SIG-M5 (cell line): ENCODE results near the gene PITRM1.

ENCODE experiments used
- DNase-seq: peaks from one replicate; lab custom pipeline; 2025; lab: John Stamatoyannopoulos, UW

The PITRM1 gene

DNA sequence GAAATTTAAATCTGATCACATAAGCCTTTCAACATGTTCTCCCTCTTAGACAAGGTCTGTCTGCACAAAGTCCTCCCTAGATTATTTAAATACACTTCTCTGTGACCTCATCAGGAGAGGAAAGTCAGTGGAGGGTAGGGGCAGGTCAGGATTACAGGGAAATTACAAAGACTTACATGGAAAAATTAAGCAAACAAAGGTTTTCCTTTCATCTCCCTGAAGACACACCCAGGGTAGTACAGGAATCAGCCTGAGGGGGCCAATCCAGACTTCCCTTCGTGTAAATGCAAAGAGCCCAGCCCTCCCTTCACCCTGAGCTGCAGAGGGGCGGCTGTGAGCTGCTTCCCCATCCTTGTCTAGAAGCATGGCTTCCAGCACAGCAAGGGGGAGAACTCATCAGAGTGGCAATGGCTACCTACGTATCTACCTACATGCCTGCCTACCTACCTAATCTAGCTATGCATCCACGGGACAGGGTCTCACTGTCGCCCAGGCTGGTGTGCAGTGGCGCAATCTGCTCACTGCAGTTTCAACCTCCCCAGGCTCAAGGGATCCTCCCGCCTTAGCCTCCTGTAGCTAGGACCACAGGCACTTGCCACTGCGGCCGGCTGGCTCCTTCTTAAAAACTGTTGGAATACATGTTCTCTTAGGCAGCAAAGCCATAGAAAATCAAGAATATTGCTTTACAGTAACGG, 33.2 kb downstream of the PITRM1 start:
- no peak for DNase-seq

DNA sequence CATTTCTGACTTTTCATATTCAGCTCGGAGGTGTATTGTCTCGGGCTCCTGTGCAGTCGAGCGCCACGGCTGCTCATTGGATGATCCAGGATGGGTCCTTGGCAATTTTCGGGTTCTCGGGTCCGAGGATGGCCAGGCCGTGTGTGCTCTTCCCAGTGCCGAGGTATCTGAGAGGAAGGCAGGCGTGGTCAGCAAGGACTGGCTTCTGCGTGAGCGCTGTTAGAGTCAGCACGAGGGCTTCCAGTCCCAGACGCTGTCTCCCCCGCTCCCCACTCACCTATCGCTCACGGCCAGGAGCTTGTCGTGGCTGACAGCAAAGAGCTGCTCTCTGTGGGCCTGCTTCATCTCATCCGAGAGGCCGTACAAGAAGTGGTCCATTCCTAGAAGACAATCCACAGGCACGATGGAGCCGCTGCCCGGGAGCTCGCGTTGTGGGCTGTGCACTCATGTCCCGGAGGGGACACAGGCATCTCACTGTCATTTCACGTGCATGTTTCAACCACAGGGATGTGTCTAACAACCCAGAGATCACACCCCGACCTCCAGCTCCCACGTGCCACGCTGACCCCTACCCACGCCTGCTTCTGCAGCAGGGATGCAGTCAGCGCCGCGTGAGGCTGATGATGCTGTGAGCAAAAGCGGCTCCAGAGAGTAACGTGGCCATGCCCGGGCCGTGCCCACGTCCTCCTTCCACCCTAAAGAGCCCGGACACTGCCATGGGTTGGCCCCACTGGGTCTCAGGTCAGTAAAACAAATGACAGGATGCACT, 34.4 kb downstream of the PITRM1 start:
- no peak for DNase-seq

DNA sequence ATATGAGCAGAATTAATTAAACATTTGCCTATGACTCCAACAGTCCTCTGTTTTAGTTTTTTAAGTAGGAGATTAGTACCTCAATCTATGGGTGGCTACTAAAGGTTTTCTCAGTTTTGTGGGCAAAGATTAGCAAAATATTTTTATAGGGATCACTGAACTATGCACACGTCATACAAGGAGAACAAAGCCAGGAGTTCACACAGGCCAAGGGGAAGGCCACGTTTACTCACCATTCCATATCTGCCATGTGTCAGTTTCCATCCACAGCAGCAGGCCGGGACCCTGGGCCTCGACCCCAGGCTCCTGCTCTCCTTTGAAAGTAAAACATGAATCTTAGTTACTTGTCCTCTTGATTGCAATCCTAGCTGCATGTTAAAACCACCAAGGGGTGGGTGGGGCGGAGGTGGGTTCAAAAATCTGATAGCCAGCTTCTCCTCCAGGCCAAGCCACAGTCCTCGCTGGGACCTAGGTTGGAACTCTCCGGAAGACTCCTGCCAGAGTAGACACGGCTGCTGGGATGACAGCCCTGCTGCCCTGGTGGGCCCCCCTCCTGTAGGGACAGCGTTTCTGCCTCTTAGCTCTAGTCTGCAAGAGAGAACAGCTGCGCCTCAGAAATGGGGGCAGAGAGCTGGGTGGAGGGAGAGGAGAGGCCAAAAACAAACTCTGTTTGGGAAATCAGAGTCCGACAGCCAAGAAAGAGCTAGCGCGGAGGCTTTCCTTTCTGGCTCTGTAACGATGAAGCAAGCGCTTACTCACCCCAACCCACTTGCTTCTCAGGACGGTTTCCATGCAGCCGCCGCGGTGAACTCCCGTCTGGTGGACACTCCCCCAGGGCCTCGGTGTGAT, 35.6 kb downstream of the PITRM1 start:
- no peak for DNase-seq

DNA sequence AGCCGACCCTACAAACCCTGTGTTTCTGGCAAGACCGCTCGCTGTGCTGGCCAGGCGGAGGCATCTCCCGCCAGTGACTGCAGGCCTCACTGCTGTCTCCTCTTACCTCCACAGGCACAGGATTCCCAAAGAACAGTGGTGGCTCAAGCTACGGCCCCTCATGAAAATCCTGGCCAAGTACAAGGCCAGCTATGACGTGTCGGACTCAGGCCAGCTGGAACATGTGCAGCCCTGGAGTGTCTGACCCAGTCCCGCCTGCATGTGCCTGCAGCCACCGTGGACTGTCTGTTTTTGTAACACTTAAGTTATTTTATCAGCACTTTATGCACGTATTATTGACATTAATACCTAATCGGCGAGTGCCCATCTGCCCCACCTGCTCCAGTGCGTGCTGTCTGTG, 36.2 kb downstream of the PITRM1 start:
- no peak for DNase-seq

DNA sequence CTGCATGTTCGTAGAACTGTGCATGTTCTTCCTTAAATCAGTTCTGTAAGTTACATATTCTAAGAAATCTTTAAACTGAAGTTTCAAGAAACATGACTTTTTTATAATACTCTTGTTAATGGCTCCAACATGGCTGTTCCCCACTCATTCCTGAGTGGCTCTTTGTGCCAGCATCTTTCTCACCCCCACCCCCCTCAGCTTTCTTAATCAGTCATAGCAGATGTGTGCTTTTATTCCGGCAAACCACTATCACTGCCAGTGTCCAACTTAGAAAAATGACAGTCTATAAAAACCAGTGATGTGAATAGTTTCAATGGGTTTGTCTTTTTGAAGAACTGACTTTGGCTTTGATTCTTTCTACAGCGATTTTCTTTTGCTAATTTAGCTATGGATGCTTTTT, 37.6 kb downstream of the PITRM1 start:
- no peak for DNase-seq

DNA sequence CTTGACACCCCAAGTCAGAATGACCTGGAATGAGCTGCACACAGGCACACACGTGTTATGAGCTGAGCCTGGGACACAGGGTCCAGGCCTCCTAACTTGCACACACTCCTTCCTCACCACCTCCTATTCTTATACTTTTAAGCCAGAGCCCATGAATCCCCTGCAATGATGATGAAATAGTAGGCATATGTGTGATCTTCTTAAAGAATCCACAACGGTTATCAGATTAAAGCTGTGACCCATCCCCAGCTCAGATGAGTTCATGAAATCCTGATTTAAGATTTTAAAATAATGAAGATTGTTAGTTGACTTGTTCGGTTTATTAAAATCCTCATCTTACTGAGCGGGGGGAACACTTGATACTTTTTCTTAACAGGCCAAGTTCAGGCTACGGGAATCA, 38.6 kb downstream of the PITRM1 start:
- DNase-seq = no peak

DNA sequence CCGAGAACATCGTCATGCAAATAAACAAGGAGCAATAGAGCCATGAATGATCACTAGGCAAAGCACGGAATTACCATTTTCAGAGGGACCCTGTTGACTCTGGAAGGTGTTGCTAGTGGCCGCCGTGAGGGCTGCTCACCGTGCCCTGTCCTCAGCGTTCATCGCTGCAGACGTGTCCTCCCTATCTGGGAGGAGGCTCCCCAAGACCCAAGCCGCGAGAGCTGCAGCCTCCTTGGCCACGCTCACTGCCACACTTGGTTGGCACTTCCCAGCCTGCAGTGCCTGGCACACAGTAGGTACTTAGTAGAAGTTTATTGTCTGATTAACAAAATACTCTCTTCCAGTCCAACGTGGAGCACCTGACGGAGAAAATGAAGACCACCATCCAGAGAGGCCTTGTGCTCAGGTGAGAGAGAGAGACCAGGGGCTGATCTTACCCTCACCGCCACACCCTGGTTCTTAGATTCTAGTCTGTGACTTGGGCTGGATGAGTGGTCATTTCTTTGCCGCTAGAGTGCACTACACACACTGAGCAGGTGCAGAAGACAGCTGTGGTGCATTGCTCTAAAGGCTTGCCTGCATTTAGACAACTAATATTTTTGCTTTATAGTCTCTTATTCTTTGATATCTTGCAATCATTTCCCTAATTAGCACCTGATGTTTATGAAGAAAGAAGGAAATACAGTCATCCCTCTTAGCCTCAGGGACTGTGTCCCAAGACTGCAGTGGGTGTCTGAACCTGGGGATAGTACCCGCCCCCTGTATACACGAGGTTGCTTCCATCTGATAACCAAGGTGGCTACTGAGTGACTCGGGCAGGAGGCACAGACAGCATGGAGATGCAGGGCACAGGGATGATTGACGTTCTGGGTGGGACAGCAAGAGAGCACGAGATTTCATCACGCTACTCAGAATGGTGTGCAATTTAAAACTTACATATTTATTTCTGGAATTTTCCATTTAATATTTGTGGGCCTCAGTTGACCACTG, 40.3 kb downstream of the PITRM1 start:
- DNase-seq = no peak

DNA sequence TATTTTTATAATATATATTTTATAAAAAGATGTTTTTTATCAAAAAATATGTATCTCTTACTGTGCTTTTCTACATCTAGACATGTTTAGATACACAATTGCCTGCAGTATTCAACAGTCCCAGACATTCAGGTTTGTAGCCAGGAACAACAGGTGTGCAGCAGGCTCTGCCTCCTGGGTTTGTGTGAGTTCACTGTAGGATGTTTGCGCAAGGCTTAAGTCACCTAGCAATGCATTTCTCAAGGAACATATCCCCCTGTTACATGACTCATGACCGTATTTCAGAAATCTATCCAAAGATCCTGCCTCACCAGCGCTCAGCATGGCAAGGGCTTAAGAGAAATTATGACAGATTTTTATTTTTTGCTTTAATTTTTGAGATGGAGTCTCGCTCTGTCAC, 41.5 kb downstream of the PITRM1 start:
- DNase-seq = no peak

DNA sequence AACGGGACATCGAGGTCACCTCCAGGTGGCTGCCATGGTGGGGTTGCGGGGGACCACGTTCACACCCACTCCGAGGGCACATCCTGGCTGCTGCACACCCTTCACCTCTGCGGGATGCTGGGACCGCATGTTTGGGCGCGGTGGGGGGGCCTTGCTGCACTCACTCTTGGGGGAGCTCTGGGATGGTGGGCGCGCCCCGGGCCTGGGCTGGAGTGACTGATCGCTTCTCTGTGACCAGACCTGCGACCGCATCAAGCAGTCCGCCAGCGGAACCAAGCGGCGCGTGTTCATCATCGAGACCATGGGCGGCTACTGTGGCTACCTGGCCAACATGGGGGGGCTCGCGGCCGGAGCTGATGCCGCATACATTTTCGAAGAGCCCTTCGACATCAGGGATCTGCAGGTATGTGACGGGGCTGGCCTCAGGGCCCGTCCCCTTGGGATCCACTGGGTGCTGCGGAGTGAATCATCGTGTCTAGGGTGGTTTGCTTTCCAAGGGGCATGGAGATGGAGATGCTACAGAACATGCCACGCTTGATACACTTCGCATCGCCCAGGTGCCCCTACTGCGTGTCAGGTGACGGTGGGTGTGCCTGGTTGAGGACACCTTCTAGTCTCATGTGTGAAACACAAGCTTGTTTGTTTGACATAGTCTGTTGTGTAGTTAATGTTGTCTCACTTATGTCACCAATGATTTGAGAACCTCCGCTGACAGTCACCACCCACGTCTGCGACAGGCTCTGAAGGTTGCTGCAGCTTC, 42.8 kb downstream of the PITRM1 start:
- DNase-seq = no peak

DNA sequence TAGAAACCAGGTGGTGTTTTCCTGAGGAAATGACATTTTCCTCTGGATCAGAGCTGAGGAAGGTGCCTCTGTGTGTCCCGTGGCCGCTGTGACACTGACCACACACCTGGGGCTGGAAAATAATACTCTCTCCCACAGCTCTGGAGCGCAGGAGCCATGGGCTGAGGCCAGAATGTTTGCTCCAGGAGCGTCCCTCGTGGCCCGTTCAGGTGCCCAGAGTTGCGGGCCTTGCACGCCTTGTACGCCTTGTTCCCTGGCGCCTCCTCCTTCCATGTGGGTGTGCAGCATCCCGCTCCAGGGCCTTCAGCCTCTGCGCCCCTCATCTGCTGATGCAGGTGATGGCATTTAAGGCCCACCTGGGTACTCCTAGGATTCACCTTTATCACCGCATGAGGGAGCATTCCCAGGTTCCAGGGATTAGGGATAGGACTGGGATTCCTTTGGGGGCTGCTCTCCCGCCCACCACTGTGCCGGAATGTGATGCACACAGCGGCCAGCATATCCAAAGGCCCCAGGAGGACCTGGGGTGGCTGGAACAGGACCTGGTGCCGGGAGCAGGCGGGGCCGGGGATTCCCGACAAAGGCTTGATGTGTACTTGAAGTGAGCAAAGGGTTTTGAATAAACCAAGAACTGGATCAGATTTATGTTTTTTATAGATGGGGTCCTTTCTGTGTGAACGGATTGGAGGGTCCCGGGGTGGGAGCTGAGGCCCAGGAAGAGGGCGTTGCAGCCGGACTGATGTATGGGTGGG, 44.0 kb downstream of the PITRM1 start:
- no peak for DNase-seq

DNA sequence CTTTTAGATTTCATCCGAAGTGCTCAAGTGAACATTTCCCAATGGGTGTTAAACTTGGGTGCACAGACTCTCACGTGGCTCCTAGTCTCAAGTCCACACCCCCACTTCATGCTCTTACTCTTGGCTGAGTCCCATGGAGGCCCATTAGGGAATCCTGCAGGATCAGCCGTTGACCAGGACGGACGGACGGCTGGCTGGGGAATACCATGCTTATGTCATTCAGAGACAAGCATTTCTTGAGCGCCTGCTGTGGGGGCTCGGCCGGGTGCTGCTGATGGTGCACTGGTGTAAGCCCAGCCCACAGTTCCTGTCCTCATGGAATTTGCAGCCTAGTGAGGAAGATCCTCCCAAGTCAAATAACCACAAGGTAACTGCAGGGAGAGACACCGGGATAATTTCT, 44.7 kb downstream of the PITRM1 start:
- no peak for DNase-seq

DNA sequence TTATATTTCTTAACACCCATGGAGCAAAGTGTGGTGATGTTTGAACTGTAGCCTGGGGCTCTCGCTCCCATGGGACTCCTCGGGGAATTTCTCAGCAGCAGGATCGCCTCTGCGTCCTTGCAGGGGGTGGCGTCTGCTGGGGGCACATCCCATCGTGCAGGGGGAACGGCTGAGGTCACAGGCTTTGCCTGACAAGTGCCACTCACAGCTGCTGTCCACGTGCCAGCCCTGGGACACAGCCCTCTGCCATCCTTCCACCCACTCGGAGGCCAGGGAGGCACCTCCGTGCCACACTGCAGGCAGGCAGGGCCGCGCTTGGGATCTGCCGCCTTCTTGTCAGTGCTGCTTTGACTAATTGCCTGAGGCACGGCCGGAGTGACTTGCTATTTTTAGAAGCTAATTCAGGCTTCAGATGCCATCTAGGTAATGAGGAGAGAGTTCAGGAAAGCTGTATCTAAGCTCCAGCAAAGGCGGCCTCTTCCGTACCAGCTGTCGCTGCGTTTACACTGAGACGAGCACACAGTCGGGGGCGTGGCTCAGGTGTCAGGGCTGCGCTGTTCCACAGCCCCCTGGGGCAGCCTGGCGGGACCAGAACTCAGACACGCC, 45.7 kb downstream of the PITRM1 start:
- DNase-seq = no peak

DNA sequence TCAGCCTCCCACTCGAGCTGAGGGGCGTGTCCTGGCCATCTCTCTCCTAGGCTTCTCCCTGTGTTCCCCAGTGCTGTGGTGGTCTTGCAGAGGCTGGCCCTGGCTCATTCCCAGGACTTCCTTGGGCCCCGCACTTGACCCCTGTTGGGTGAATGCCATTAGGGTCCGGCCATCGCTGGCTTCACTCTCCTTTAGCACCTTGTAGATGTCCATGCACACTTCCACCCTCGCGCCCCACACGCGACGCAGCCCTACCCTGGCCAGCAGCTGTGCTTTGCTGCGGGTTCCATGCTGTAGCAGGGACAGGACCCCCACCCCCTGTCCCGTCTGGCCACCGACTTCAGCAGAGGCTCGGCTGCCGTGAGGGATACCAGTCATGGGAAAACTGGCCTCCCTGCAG, 46.3 kb downstream of the PITRM1 start:
- no peak for DNase-seq

DNA sequence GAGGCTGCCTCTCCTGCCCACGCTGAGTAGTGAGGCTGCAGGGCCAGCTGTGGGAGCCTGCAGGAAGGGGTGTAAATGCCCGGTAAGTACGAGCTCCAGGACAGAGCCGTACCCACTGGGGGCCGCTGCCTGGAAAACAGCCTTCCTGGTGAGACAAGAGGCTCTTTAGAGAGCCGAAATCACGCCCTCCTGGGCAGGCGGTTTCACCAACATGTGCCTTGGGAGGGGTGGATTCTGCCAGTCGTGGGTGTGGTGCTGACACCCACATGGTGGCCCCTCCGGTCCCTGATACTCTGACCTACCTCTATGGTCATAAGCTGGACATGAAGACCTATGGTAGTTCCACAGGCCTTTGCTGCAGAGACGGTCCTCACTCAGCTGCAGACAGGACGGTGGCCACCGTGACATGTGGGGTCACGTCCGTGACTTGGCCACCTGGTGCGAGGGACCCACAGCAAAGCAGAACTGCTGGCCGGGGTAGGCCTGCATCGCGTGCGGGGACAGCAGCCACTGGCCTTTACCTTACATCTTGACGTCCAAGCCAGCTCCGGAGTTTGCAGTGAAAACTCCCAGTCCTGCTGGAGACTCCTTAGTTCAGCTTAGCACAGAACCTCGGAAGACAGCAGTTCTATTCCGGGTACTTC, 46.9 kb downstream of the PITRM1 start:
- no peak for DNase-seq

DNA sequence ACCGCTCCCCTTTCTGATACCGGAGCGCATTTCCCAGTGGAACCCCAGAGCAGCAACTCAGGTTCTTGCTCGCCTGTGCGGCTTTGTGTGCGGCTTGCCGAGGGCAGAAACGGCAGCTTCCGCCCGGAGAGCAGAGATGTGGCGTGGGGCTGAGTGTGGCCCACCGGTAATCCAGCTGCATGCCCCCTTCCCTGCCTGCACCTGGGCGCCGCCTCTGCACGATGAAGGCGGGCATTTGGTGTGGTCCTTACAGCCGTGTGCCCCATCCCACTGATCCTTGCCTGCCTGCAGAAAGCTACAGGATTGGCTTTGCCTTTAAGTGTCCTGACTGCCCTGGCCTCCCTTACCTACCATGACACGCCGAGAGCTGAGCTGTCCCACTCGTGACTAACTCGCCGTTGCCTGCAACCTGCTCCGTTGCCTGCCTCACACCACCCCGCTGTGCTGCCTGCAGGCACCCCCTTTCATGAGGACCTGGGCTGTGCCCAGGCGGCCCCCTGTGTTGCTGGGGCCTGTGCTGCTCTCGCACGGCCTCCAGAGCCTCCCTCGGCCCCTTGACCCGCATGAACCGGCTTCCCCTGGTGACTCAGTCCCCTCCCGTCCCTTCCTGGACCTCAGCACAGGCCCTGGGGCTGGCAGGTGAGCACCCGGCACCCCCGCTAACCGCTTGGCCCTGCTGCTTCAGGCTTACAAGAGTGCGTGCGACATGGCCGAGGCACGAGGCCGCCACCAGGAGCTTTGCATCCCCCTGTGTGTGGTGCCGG, 48.0 kb downstream of the PITRM1 start:
- no peak for DNase-seq

DNA sequence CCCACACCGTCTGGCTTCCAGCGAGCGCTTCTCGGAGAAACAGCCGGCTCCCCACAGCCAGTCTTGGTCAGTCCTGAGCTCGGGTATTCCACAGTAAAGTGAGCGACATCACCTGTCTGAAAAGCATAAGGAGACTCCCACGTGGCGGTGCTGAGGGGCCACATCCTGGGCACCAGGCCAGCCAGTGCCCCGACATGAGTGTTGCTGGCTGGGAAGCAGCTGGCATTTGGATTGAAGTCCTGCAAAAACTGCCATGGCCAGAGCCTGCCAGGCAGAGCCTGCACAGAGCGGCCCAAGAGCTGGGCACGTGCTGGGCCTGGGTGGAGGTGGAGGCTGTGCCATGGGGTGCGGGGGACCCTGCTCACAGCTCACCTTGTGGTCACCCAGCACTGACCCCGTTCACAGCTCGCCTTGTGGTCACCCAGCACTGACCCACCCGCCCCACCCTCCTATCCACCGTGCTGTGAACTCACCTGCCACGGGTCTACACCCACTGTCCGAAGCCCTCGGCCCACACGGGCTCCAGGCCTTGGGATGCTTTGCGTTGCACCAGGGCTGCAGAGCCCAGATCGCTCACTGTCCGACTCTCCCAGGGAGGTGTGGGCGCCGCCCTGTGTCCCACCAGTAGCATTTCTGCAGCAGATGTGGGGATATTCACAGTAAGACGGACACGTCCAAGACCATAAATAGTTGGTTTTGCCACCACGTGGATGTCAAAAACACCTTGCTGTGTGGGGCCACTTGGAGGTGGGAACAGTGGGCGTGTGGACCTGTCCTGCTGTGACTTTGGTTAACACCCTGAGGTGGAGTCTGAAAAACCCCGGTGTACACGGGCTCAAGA, 48.8 kb downstream of the PITRM1 start:
- no peak for DNase-seq

DNA sequence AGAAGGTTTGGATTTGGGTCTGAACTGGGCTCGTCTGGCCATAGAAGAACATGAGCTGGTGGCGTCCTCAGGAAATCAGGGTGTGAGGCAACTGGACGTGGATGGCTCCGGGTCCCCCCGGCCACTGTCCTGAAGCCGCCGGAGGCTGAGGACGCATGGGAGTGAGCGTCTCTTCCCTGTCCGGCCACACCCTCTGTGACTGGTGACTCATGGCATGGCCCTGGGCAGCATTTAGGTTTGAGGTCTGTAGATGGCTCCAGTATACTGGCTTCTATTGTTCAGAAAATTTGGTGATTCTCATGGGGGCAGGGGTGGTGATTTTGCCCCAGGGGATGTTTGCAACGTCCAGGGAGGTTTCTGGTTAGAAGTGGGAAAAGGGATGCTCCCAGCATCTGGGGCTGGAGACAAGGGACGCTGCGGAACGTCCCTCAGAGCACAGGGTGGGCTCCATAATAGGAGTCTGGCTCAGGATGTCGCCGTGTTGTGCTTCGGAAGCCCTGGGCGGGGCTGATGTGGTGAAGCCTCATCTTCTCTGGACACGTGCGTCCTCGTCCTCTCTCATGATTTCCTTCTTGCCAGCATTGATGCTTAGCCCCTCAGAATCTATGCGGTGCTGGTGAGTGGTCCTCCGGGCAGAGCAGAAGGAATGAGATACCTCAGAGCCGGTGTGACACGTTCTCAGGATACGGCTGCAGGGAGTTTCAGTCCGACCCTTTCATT, 49.9 kb downstream of the PITRM1 start:
- DNase-seq = no peak
